Measurements from ENCODE around the gene NCKAP5.

NCKAP5 gene

GRCh38 chr2:133589456-133589855 lies 21.2 kb upstream of the NCKAP5 start:
- Mint-ChIP-seq H3K4me1 (ENCODE audit: low read depth) (no peaks in the 10 kb centered on the region), H3K27ac (no peak overlapping the region), H3K27me3 (ENCODE audit: low read depth) (no peaks in the 10 kb centered on the region), H3K4me3 (no peak overlapping the region), H3K9me3 (no peaks in the 10 kb centered on the region), H3K36me3 (ENCODE audit: low read depth) (no peaks in the 10 kb centered on the region)

GRCh38 chr2:133588144-133588543 lies 19.9 kb upstream of the NCKAP5 start:
- no peaks in the 10 kb centered on the region for H3K27me3 Mint-ChIP-seq (ENCODE audit: low read depth)
- no peaks in the 10 kb centered on the region for H3K36me3 Mint-ChIP-seq (ENCODE audit: low read depth)
- no peak overlapping the region for H3K27ac Mint-ChIP-seq
- no peaks in the 10 kb centered on the region for H3K9me3 Mint-ChIP-seq
- no peaks in the 10 kb centered on the region for H3K4me1 Mint-ChIP-seq (ENCODE audit: low read depth)
- no peak overlapping the region for H3K4me3 Mint-ChIP-seq

- no peaks in the 10 kb centered on the region for H3K27me3 Mint-ChIP-seq (ENCODE audit: low read depth)
- no peaks in the 10 kb centered on the region for H3K36me3 Mint-ChIP-seq (ENCODE audit: low read depth)
- no peak overlapping the region for H3K4me3 Mint-ChIP-seq
- H3K9me3 Mint-ChIP-seq: no peaks in the 10 kb centered on the region
- no peaks in the 10 kb centered on the region for H3K4me1 Mint-ChIP-seq (ENCODE audit: low read depth)
- no peak overlapping the region for H3K27ac Mint-ChIP-seq
These were observed 18.7 kb upstream of the NCKAP5 start for GRCh38 chr2:133586978-133587377.

- Mint-ChIP-seq H3K36me3 (ENCODE audit: low read depth) (no peaks in the 10 kb centered on the region), H3K4me1 (ENCODE audit: low read depth) (no peaks in the 10 kb centered on the region)
These were observed 12.9 kb upstream of the NCKAP5 start for GRCh38 chr2:133581010-133581760.

GRCh38 chr2:133579274-133579673 lies 11.0 kb upstream of the NCKAP5 start:
- no peaks in the 10 kb centered on the region for H3K27me3 Mint-ChIP-seq (ENCODE audit: low read depth)
- H3K36me3 Mint-ChIP-seq (ENCODE audit: low read depth): no peaks in the 10 kb centered on the region
- H3K27ac Mint-ChIP-seq: no peak overlapping the region
- no peak overlapping the region for H3K4me3 Mint-ChIP-seq
- no peaks in the 10 kb centered on the region for H3K9me3 Mint-ChIP-seq
- H3K4me1 Mint-ChIP-seq (ENCODE audit: low read depth): no peaks in the 10 kb centered on the region

More at GRCh38 chr2:133581010-133581760, 12.9 kb upstream of the NCKAP5 start:
- Mint-ChIP-seq H3K4me3 (no peak overlapping the region), H3K27ac (no peak overlapping the region), H3K27me3 (ENCODE audit: low read depth) (no peaks in the 10 kb centered on the region), H3K9me3 (no peaks in the 10 kb centered on the region)

GRCh38 chr2:133576714-133577113 lies 8.5 kb upstream of the NCKAP5 start:
- no peak overlapping the region for H3K27ac Mint-ChIP-seq
- H3K27me3 Mint-ChIP-seq (ENCODE audit: low read depth): no peaks in the 10 kb centered on the region
- H3K9me3 Mint-ChIP-seq: no peaks in the 10 kb centered on the region
- H3K4me1 Mint-ChIP-seq (ENCODE audit: low read depth): no peaks in the 10 kb centered on the region
- no peaks in the 10 kb centered on the region for H3K36me3 Mint-ChIP-seq (ENCODE audit: low read depth)
- no peak overlapping the region for H3K4me3 Mint-ChIP-seq

- Mint-ChIP-seq H3K9me3 (no peaks in the 10 kb centered on the region), H3K27me3 (ENCODE audit: low read depth) (peaks cover 1% of the 10 kb centered on the region), H3K36me3 (ENCODE audit: low read depth) (no peaks in the 10 kb centered on the region), H3K4me1 (ENCODE audit: low read depth) (no peaks in the 10 kb centered on the region), H3K4me3 (no peak overlapping the region), H3K27ac (no peak overlapping the region)
These were observed 6.4 kb upstream of the NCKAP5 start for GRCh38 chr2:133574620-133575019.

- Mint-ChIP-seq H3K27ac (no peak overlapping the region), H3K9me3 (no peaks in the 10 kb centered on the region), H3K4me3 (no peak overlapping the region), H3K36me3 (ENCODE audit: low read depth) (no peaks in the 10 kb centered on the region), H3K27me3 (ENCODE audit: low read depth) (peaks cover 6% of the 10 kb centered on the region), H3K4me1 (ENCODE audit: low read depth) (no peaks in the 10 kb centered on the region)
These were observed 5.9 kb upstream of the NCKAP5 start for GRCh38 chr2:133574186-133574585.

- Mint-ChIP-seq H3K36me3 (ENCODE audit: low read depth) (no peaks in the 10 kb centered on the region), H3K9me3 (no peaks in the 10 kb centered on the region), H3K27me3 (ENCODE audit: low read depth) (peaks cover 8% of the 10 kb centered on the region), H3K4me1 (ENCODE audit: low read depth) (no peaks in the 10 kb centered on the region), H3K4me3 (no peak overlapping the region), H3K27ac (no peak overlapping the region)
These were observed 5.4 kb upstream of the NCKAP5 start for GRCh38 chr2:133573491-133574162.

GRCh38 chr2:133571249-133571648 lies 3.0 kb upstream of the NCKAP5 start:
- no peaks in the 10 kb centered on the region for H3K36me3 Mint-ChIP-seq (ENCODE audit: low read depth)
- H3K9me3 Mint-ChIP-seq: no peaks in the 10 kb centered on the region
- no peak overlapping the region for H3K4me3 Mint-ChIP-seq
- no peak overlapping the region for H3K27ac Mint-ChIP-seq
- H3K4me1 Mint-ChIP-seq (ENCODE audit: low read depth): no peaks in the 10 kb centered on the region
- peaks cover 19% of the 10 kb centered on the region for H3K27me3 Mint-ChIP-seq (ENCODE audit: low read depth)

- H3K9me3 Mint-ChIP-seq: no peaks in the 10 kb centered on the region
- H3K36me3 Mint-ChIP-seq (ENCODE audit: low read depth): no peaks in the 10 kb centered on the region
- H3K4me3 Mint-ChIP-seq: no peak overlapping the region
- no peak overlapping the region for H3K27ac Mint-ChIP-seq
- H3K27me3 Mint-ChIP-seq (ENCODE audit: low read depth): peaks cover 19% of the 10 kb centered on the region
- H3K4me1 Mint-ChIP-seq (ENCODE audit: low read depth): no peaks in the 10 kb centered on the region
These were observed 2.3 kb upstream of the NCKAP5 start for GRCh38 chr2:133570542-133570941.

GRCh38 chr2:133569286-133569830 lies 1.1 kb upstream of the NCKAP5 start:
- Mint-ChIP-seq H3K9me3 (no peaks in the 10 kb centered on the region), H3K4me1 (ENCODE audit: low read depth) (no peaks in the 10 kb centered on the region), H3K27me3 (ENCODE audit: low read depth) (peaks cover 19% of the 10 kb centered on the region), H3K36me3 (ENCODE audit: low read depth) (no peaks in the 10 kb centered on the region), H3K4me3 (no peak overlapping the region), H3K27ac (no peak overlapping the region)

- Mint-ChIP-seq H3K4me3 (no peak overlapping the region), H3K4me1 (ENCODE audit: low read depth) (no peaks in the 10 kb centered on the region), H3K9me3 (no peaks in the 10 kb centered on the region), H3K36me3 (ENCODE audit: low read depth) (no peaks in the 10 kb centered on the region), H3K27ac (no peak overlapping the region), H3K27me3 (ENCODE audit: low read depth) (peaks cover 19% of the 10 kb centered on the region)
These were observed 335 bp upstream of the NCKAP5 start for GRCh38 chr2:133568598-133568997.

- Mint-ChIP-seq H3K27ac (no peak overlapping the region), H3K36me3 (ENCODE audit: low read depth) (no peaks in the 10 kb centered on the region), H3K27me3 (ENCODE audit: low read depth) (peaks cover 3% of the 10 kb centered on the region), H3K4me1 (ENCODE audit: low read depth) (no peaks in the 10 kb centered on the region), H3K4me3 (no peak overlapping the region), H3K9me3 (no peaks in the 10 kb centered on the region)
These were observed 5.7 kb downstream of the NCKAP5 start for GRCh38 chr2:133562558-133562957.
